ENCODE measurements around the gene UBAP2L.
"Not testable (repeated sequence)": the region's sequence is repeated elsewhere in the genome, so short reads cannot be mapped to it uniquely, and the experiment has no call there.

The UBAP2L gene

GRCh38 chr1:154241703-154242351 lies 21.1 kb downstream of the UBAP2L start:
- no peak for DNase-seq

GRCh38 chr1:154253671-154254070 lies 32.9 kb downstream of the UBAP2L start:
- no peak for DNase-seq

DNA sequence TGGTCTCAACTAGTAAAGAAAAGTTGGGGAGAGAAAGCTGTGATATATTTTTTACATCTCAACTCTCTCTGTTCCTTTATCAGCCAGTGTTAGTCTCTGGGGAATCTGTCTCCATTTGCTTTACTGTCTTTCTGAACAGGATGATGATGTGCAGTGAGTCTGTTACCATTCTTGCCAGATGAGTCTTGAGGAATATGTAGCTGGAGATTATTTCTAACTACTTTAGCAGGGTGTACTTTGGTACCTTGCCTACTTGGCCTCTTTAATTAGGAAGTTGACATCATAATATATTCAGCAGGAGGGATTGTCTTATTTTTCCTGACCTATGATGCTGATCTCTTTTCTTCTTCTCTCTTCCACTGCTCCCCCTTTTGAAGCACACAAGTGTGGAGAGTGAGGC lies 35.9 kb downstream of the UBAP2L start:
- DNase-seq = no peak

DNA sequence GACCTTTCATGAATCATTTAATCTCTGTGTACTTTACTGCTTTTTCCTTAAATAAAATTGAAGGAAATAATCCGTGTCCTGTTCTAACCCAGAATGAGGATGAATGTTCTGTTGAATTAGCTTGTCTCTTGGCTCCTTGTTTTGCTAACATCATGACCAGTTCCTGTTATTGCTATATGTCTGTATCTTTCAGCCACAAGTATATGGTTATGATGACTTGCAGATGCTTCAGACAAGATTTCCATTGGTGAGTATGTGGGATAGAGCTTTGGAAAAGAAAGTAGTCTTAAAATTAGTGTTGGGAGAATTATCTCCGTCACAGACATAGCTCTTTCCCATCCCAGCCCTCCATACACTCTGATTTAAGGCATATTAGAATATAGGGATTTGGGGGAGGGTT lies 38.0 kb downstream of the UBAP2L start:
- no peak for DNase-seq

GRCh38 chr1:154260127-154260526 lies 39.4 kb downstream of the UBAP2L start:
- no peak for DNase-seq

GRCh38 chr1:154263465-154264332 lies 42.9 kb downstream of the UBAP2L start:
- no peak for DNase-seq

- no peak for DNase-seq
These were observed 43.7 kb downstream of the UBAP2L start for GRCh38 chr1:154264454-154264853.

- DNase-seq = no peak
These were observed 44.8 kb downstream of the UBAP2L start for GRCh38 chr1:154265586-154265985.

GRCh38 chr1:154270833-154271232 lies 50.1 kb downstream of the UBAP2L start:
- no peak for DNase-seq

GRCh38 chr1:154272217-154272998 lies 51.7 kb downstream of the UBAP2L start, which contains the start of gene HAX1:
HAX1 (plus strand) TSS chr1:154272629; CDS start chr1:154272724, 95 bp downstream.
- DNase-seq = peak; percentile 99

DNA sequence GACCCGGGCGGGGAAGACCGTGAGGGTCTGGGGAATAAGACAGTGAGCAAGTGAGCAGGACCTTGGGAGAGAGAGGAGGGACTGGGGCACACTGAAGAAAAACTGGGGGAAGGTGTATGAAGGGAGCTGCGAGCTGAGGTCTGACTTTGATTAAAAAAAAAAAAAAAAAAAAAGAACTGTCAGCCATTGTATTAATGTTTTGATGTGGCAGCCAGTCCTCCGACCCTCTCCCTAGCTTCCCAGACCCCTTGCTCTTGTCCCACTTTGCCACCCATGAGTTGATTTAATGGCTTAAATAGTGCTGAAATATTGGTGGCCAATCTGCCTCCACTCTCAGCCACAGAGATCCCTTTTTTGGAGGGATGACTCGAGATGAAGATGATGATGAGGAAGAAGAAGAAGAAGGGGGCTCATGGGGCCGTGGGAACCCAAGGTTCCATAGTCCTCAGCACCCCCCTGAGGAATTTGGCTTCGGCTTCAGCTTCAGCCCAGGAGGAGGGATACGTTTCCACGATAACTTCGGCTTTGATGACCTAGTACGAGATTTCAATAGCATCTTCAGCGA lies 52.3 kb downstream of the UBAP2L start:
- no peak for DNase-seq

- peak; percentile 11 for DNase-seq
These were observed 56.0 kb downstream of the UBAP2L start for GRCh38 chr1:154276797-154277196.

GRCh38 chr1:154287591-154287990 lies 66.8 kb downstream of the UBAP2L start:
- DNase-seq = not testable (repeated sequence)

DNA sequence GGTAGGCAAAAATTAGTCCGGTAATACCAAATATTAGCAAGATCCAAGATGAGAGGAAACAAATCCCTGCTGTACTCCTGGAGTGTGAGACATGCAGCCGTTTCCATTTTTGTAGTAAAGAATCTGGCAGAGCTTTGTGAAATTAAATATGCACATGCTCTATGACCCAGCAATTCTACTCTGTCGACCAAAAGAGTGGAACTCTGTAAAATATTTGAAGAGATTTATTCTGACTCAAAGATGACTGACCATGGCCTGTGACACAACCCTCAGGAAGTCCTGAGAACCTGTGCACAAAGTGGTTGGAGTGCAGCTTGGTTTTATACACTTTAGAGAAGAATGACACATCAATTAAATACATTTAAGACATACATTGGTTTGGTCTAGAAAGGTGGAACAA lies 67.9 kb downstream of the UBAP2L start:
- no peak for DNase-seq

DNA sequence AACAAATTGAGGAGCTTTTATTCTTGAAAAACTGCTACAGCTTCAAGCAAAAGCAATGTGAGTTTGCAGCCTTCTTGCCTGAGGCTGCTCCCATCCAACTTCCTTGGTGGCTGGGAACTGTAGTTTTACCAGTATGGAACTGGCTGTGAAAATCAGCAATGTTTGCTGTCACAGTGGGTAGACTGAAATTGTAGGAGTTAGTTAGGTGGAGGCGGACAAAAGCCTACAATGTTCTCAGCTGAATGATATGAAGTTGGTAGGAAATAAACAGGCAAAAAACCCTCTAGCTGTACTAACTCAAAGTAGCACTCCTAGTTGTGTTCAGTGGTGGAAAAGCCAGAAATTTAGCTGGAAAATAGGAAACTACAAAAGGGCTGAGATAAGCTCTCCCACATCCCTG lies 70.2 kb downstream of the UBAP2L start:
- DNase-seq = no peak

DNA sequence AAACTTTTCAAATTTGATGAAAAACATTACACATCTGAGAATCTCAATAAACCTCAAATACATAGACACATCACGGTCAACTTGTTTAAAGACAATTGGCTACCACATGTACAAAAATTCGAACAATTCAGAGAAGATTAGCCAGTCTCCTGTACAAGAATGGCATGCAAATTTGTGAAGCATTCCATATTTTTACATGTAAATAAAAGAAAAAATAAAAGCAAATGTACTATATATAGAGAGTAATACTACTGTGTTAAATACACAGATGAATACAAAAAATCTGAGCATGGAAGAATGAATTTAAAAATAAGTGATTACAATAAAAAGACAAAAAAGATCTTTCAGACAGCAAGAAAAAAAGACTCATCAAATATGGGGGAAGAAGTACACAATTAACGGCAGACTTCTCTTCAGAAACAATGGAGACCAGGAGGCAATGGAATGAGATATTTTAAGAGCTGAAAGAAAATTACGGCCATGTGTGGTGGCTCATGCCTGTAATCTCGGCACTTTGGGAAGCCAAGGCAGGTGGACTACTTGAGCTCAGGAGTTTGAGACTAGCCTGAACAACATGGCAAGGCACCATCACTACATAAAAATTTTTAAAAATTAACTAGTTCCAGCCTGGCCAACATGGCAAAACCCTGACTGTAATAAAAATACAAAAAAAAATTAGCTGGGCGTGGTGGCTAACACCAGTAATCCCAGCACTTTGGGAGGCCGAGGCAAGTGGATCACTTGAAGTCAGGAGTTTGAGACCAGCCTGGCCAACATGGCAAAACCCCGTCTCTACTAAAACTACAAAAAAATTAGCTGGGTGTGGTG lies 74.9 kb downstream of the UBAP2L start:
- DNase-seq = no peak

GRCh38 chr1:154301582-154301981 lies 80.8 kb downstream of the UBAP2L start:
- no peak for DNase-seq

DNA sequence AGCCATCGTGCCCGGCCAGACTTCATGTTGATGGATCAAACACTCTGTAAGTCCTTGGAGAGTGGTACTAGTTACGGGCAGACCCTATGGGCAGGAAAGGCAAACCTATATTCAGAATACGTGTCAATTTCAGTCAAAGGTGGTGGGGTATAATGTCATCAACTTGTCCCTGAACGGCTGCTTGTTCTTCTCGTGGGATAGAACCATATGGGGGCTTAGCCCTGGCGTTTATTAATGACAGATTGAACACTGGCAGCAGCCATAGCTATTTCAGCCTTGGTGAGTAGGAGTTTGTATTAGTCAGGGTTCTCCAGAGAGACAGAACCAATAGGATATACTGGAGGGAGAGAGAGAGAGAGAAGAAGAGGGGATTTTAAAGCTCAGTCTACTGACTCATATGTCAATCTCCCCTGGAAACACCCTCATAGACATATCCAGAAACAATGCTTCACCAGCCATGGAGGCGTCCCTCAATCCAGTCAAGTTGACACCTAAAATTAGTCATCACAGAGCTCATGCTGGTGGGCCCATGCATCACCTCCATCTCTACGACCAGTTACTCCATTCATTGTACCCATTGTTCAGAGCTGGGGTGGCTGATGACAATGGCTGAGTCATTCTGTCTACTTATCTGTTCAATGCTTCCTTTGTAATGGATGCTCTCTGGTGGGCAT lies 84.0 kb downstream of the UBAP2L start:
- DNase-seq = no peak

GRCh38 chr1:154306151-154306550 lies 85.4 kb downstream of the UBAP2L start:
- no peak for DNase-seq

GRCh38 chr1:154307670-154308270 lies 87.0 kb downstream of the UBAP2L start:
- DNase-seq = not testable (repeated sequence)

DNA sequence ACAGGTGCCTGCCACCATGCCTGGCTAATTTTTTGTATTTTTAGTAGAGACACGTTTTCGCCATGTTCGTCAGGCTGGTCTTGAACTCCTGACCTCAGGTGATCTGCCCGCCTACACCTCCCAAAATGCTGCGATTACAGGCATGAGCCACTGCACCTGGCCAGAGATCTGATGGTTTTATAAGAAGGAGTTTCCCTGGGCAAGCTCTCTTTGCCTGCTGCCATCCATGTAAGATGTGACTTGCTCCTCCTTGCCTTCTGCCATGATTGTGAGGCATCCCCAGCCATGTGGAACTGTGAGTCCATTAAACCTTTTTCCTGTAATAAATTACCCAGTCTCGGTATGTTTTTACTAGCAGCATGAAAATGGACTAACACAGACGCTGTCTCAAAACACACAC lies 88.4 kb downstream of the UBAP2L start:
- DNase-seq = not testable (repeated sequence)
